Type B pancreatic cell (in vitro differentiated cells): ENCODE measurements around the gene BSCL2. TPM values are rescaled to one million over a fixed set of nuclear protein-coding genes. Genes with fewer than 3 reads are reported as not detected.
A peak's percentile ranks its signal among the peaks of the same experiment; 100 is the strongest.
"Not testable (repeated sequence)": the region's sequence is repeated elsewhere in the genome, so short reads cannot be mapped to it uniquely, and the experiment has no call there.

Source experiments
- DNase-seq: peaks from one replicate; pipeline ENCODE4 v3.0.0; 2021; ENCODE audit warnings: mixed read lengths; ENCODE audit not compliant: unreplicated experiment; ENCODE audit errors: extremely low spot score
- H3K27ac Mint-ChIP-seq: 2 replicates; pipeline ENCODE4 v1.8.0; 2021; ENCODE audit warnings: mild to moderate bottlenecking, mixed read lengths
- H3K27me3 Mint-ChIP-seq: 2 replicates; pipeline ENCODE4 v1.8.0; 2021; ENCODE audit warnings: mixed read lengths
- H3K36me3 Mint-ChIP-seq: 2 replicates; pipeline ENCODE4 v1.8.0; 2021; ENCODE audit warnings: mixed read lengths
- H3K4me1 Mint-ChIP-seq: one replicate; pipeline ENCODE4 v1.8.0; 2021; ENCODE audit warnings: mixed read lengths; ENCODE audit not compliant: unreplicated experiment
- H3K4me3 Mint-ChIP-seq: 2 replicates; pipeline ENCODE4 v1.8.0; 2021; ENCODE audit warnings: mild to moderate bottlenecking, mixed read lengths
- H3K9me3 Mint-ChIP-seq: 2 replicates; pipeline ENCODE4 v1.8.0; 2021; ENCODE audit warnings: mixed read lengths
- total RNA-seq: library from RNA; stranded (reverse); gene quantifications from 2 replicates; pipeline ENCODE4 v1.2.1, GENCODE V29; 2021; ENCODE audit warnings: low replicate concordance
- TF ChIP-seq, protein P1 (sequence below): fragments of 200-600 bp; sonication (generic); conservative IDR thresholded peaks from 2 replicates; pipeline ENCODE4 v1.5.0; 2021; ENCODE audit warnings: antibody characterized with exemption, mild to moderate bottlenecking

BSCL2 gene
- total RNA-seq, 1 donor from 2014 or later: 94.6 TPM

- no peaks in the 10 kb centered on the region for H3K27me3 Mint-ChIP-seq
- H3K4me1 Mint-ChIP-seq: peaks cover 28% of the 10 kb centered on the region
- DNase-seq: peak; percentile 87
- TF ChIP-seq, protein P1, sequence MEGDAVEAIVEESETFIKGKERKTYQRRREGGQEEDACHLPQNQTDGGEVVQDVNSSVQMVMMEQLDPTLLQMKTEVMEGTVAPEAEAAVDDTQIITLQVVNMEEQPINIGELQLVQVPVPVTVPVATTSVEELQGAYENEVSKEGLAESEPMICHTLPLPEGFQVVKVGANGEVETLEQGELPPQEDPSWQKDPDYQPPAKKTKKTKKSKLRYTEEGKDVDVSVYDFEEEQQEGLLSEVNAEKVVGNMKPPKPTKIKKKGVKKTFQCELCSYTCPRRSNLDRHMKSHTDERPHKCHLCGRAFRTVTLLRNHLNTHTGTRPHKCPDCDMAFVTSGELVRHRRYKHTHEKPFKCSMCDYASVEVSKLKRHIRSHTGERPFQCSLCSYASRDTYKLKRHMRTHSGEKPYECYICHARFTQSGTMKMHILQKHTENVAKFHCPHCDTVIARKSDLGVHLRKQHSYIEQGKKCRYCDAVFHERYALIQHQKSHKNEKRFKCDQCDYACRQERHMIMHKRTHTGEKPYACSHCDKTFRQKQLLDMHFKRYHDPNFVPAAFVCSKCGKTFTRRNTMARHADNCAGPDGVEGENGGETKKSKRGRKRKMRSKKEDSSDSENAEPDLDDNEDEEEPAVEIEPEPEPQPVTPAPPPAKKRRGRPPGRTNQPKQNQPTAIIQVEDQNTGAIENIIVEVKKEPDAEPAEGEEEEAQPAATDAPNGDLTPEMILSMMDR: no peak
- peak within 1 kb of the TSS; percentile 94 for H3K27ac Mint-ChIP-seq
- peak within 1 kb of the TSS; percentile 95 for H3K4me3 Mint-ChIP-seq
- peaks cover 8% of the 10 kb centered on the region for H3K36me3 Mint-ChIP-seq
- no peaks in the 10 kb centered on the region for H3K9me3 Mint-ChIP-seq
Measured at GRCh38 chr11:62678770-62679696, 28.2 kb downstream of the BSCL2 start, which contains the start of gene UBXN1. Gene UBXN1 (minus strand): TSS chr11:62679073. CDS start chr11:62678923, 150 bp downstream.

GRCh38 chr11:62678433-62678769 is 28.8 kb downstream of the BSCL2 start:
- Mint-ChIP-seq H3K27me3 (no peaks in the 10 kb centered on the region), H3K27ac (peak overlapping the region; percentile 94), H3K4me3 (peak overlapping the region; percentile 95), H3K4me1 (peaks cover 28% of the 10 kb centered on the region), H3K9me3 (no peaks in the 10 kb centered on the region), H3K36me3 (peaks cover 8% of the 10 kb centered on the region)
- TF ChIP-seq, protein P1: no peak
- DNase-seq: no peak

DNA sequence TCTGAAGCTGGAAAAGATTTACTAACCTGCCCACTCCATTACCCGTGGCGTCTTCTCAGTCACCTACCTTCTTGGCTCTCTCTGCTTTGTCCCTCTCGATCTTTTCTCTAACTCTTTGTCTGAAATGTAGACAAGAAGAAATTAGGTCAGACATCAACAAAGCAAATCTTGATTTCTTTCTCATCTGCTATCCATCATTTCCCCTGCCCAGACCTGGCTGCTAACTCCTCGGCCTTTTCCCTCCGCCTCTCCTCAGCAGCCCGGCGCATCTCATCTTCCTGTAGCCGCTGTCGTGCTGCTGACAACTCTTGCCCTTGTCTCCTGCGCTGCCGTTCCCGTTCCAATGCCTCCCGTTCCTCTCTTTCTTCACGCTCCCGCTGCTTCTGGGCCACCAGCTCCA is 29.5 kb downstream of the BSCL2 start:
- no peak for DNase-seq
- H3K36me3 Mint-ChIP-seq: peaks cover 8% of the 10 kb centered on the region
- H3K27ac Mint-ChIP-seq: peak overlapping the region; percentile 94
- no peaks in the 10 kb centered on the region for H3K27me3 Mint-ChIP-seq
- peaks cover 28% of the 10 kb centered on the region for H3K4me1 Mint-ChIP-seq
- H3K4me3 Mint-ChIP-seq: peak overlapping the region; percentile 95
- TF ChIP-seq, protein P1: no peak
- H3K9me3 Mint-ChIP-seq: no peaks in the 10 kb centered on the region

GRCh38 chr11:62677156-62677555 is 30.1 kb downstream of the BSCL2 start:
- H3K9me3 Mint-ChIP-seq: no peaks in the 10 kb centered on the region
- TF ChIP-seq, protein P1: no peak
- H3K36me3 Mint-ChIP-seq: peaks cover 8% of the 10 kb centered on the region
- no peak for DNase-seq
- peak overlapping the region; percentile 94 for H3K27ac Mint-ChIP-seq
- H3K27me3 Mint-ChIP-seq: no peaks in the 10 kb centered on the region
- H3K4me3 Mint-ChIP-seq: peak overlapping the region; percentile 95
- H3K4me1 Mint-ChIP-seq: peaks cover 28% of the 10 kb centered on the region

DNA sequence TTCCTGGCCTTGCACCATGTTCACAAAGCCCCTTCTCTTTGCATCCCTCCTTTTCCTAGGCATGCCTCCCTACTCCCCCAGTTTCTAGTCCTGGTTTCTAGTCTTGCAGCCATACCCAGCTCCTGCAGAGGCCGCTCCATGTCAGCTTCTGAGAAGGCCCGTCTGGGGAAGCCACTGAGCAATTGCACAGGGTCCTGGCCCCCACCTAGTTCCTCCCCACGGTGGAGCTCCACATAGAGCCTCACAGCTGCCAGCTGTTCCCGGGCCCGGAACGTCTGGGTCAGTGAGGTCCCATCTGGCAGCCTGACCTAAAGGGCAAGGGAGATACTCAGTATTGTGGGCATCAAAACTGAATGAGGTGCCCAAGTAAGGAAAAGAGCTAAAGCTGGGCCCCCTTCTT is 30.5 kb downstream of the BSCL2 start:
- H3K4me1 Mint-ChIP-seq: peaks cover 28% of the 10 kb centered on the region
- no peaks in the 10 kb centered on the region for H3K27me3 Mint-ChIP-seq
- TF ChIP-seq, protein P1: no peak
- no peaks in the 10 kb centered on the region for H3K9me3 Mint-ChIP-seq
- H3K36me3 Mint-ChIP-seq: peaks cover 8% of the 10 kb centered on the region
- no peak for DNase-seq
- peak overlapping the region; percentile 94 for H3K27ac Mint-ChIP-seq
- H3K4me3 Mint-ChIP-seq: peak overlapping the region; percentile 95

DNA sequence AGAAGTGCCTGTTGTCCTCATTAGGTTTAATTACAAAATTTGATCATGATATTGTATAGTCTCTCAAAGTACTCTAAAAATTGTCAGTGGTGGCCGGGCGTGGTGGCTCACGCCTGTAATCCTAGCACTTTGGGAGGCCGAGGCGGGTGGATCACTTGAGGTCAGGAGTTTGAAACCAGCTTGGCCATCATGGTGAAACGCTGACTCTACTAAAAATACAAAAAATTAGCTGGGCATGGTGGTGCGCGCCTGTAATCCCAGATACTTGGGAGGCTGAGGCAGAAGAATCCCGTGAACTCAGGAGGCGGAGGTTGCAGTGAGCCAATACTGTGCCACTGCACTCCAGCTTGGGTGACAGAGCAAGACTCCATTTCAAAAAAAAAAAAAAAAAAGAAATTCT is 31.8 kb downstream of the BSCL2 start:
- H3K27me3 Mint-ChIP-seq, H3K27ac Mint-ChIP-seq, H3K9me3 Mint-ChIP-seq, H3K4me3 Mint-ChIP-seq, DNase-seq: not testable (repeated sequence)
- H3K36me3 Mint-ChIP-seq: peaks cover 11% of the 10 kb centered on the region
- H3K4me1 Mint-ChIP-seq: peaks cover 32% of the 10 kb centered on the region
